AG10803 (cell line): ENCODE measurements around the gene CSN2.

Experiments
- DNase-seq: peaks from one replicate; pipeline ENCODE4 v3.0.0; 2010; ENCODE audit warnings: low read depth
- H3K4me3 ChIP-seq: 2 replicates; pipeline ENCODE4 v1.5.1; 2011; ENCODE audit warnings: mild to moderate bottlenecking, low read length, control low read depth
- CTCF ChIP-seq: conservative IDR thresholded peaks from 2 replicates; pipeline ENCODE4 v1.5.1; 2011; ENCODE audit warnings: mild to moderate bottlenecking, low read length, control low read depth, inconsistent platforms

CSN2 gene

GRCh38 chr4:69909195-69909594 lies 56.3 kb downstream of the CSN2 start:
- no peak overlapping the region for H3K4me3 ChIP-seq
- DNase-seq: no peak
- TF ChIP-seq CTCF: no peak

GRCh38 chr4:69907151-69907550 lies 58.4 kb downstream of the CSN2 start:
- no peak for TF ChIP-seq CTCF
- no peak for DNase-seq
- H3K4me3 ChIP-seq: no peak overlapping the region
